A549 (cell line): ENCODE results near the gene PDIA5. TPM values are rescaled to one million over a fixed set of nuclear protein-coding genes. Genes with fewer than 3 reads are reported as not detected.

Experiments
- ATAC-seq, 2 experiments: fragments of 200-7000 bp in 1 of 2; fragments of >200 bp in 1 of 2; cut with Nextera tagmentation in 1 of 2; cut with Tn5 transposase in 1 of 2; 3 replicates each; pipeline versions ENCODE4 v1.8.0 to v1.9.1; 2018 to 2020; ENCODE audit warnings: mild to moderate bottlenecking in 1 of 2, moderate library complexity in 1 of 2
- CTCF ChIA-PET: fragments of 300-600 bp; sonication (Branson Sonifier 250); formaldehyde crosslinking; extraction: SDS; loops from one replicate; lab custom pipeline; 2021; ENCODE audit warnings: antibody characterized with exemption, inconsistent platforms; lab: Yijun Ruan, JAX
- POLR2A ChIA-PET: fragments of 350-600 bp; formaldehyde crosslinking; extraction: SDS; loops from one replicate; lab custom pipeline; 2021; ENCODE audit warnings: antibody characterized with exemption, inconsistent platforms; lab: Yijun Ruan, JAX
- DNase-seq, 2 experiments: peaks; one replicate each; pipeline versions ENCODE4 v3.0.0 to v3.0.0-alpha.2; 2011 to 2016; ENCODE audit warnings: low read depth in 1 of 2, low spot score in 1 of 2
- FAIRE-seq: peaks from 2 replicates; lab custom pipeline; 2011; peaks lifted over from hg19 to GRCh38; lab: Jason Lieb, UNC
- H3K27ac ChIP-seq, 2 experiments: fragments of >200 bp; sonication (Bioruptor Twin); formaldehyde crosslinking; 3 replicates each; pipeline ENCODE4 v1.5.1; 2016 to 2017
- H3K4me1 ChIP-seq: fragments of >200 bp; sonication (Bioruptor Twin); formaldehyde crosslinking; 3 replicates; pipeline ENCODE4 v1.6.1; 2016
- H3K4me2 ChIP-seq: fragments of >200 bp; sonication (Bioruptor Twin); formaldehyde crosslinking; 3 replicates; pipeline ENCODE4 v1.6.1; 2016
- H3K4me3 ChIP-seq: fragments of >200 bp; sonication (Bioruptor Twin); formaldehyde crosslinking; 3 replicates; pipeline ENCODE4 v1.5.1; 2016
- H3K9me3 ChIP-seq: fragments of >200 bp; sonication (Bioruptor Twin); formaldehyde crosslinking; 3 replicates; pipeline ENCODE4 v1.6.1; 2016
- ATOH8 ChIP-seq: fragments of 250-450 bp; sonication (Bioruptor Pico); IDR thresholded peaks from 2 replicates; pipeline ENCODE4 v1.5.0; 2020; ENCODE audit warnings: low read depth, mild to moderate bottlenecking, moderate library complexity
- BCL3 ChIP-seq: fragments of >200 bp; sonication (Bioruptor Twin); formaldehyde crosslinking; IDR thresholded peaks from 3 replicates; pipeline ENCODE4 v1.6.1; 2016
- CBX2 ChIP-seq: fragments of 200-600 bp; sonication (generic); IDR thresholded peaks from 2 replicates; pipeline ENCODE4 v1.6.1; 2016; ENCODE audit warnings: low read depth, mild to moderate bottlenecking, borderline replicate concordance
- CEBPB ChIP-seq, 2 experiments: fragments of >200 bp in 1 of 2; sonication (Bioruptor Twin) in 1 of 2; formaldehyde crosslinking in 1 of 2; IDR thresholded peaks; 2 replicates each; pipeline ENCODE4 v1.6.1; 2012 to 2016
- CHD4 ChIP-seq: fragments of 200-600 bp; sonication (generic); IDR thresholded peaks from 2 replicates; pipeline ENCODE4 v1.6.1; 2016; ENCODE audit warnings: antibody characterized with exemption, mild to moderate bottlenecking, borderline replicate concordance
- GATA3 ChIP-seq: IDR thresholded peaks from 2 replicates; pipeline ENCODE4 v1.6.1; 2012; ENCODE audit warnings: borderline replicate concordance
- HEYL ChIP-seq: fragments of 250-450 bp; sonication (Bioruptor Pico); IDR thresholded peaks from 2 replicates; pipeline ENCODE4 v1.8.0; 2021; ENCODE audit warnings: mild to moderate bottlenecking, moderate library complexity
- HOXB13 ChIP-seq: fragments of 250-450 bp; sonication (Bioruptor Pico); IDR thresholded peaks from 2 replicates; pipeline ENCODE4 v1.5.0; 2020; ENCODE audit warnings: low read depth, mild to moderate bottlenecking, moderate library complexity
- JUNB ChIP-seq: fragments of >200 bp; sonication (Bioruptor Twin); formaldehyde crosslinking; IDR thresholded peaks from 2 replicates; pipeline ENCODE4 v1.6.1; 2016
- KDM5A ChIP-seq: fragments of 200-600 bp; sonication (generic); IDR thresholded peaks from 2 replicates; pipeline ENCODE4 v1.6.1; 2016; ENCODE audit warnings: antibody characterized with exemption, mild to moderate bottlenecking
- MAFK ChIP-seq: fragments of 450-650 bp; IDR thresholded peaks from 2 replicates; pipeline ENCODE4 v1.6.1; 2014; ENCODE audit not compliant: partially characterized antibody
- MAX ChIP-seq: IDR thresholded peaks from 2 replicates; pipeline ENCODE4 v1.6.1; 2012
- MYC ChIP-seq: IDR thresholded peaks from 2 replicates; pipeline ENCODE4 v1.6.1; 2012; ENCODE audit warnings: mild to moderate bottlenecking, inconsistent platforms, low read length, improper control_type of control experiment, borderline replicate concordance
- NFE2L2 ChIP-seq: fragments of 150-350 bp; conservative IDR thresholded peaks from 2 replicates; pipeline ENCODE4 v1.6.1; 2014; ENCODE audit warnings: low read length
- RCOR1 ChIP-seq: fragments of 150-350 bp; IDR thresholded peaks from 2 replicates; pipeline ENCODE4 v1.6.1; 2014; ENCODE audit warnings: antibody characterized with exemption, low read length, low read depth
- RFX5 ChIP-seq: fragments of 450-650 bp; IDR thresholded peaks from 2 replicates; pipeline ENCODE4 v1.7.1; 2014; ENCODE audit warnings: antibody characterized with exemption, mild to moderate bottlenecking, moderate library complexity
- RNF2 ChIP-seq: fragments of 200-600 bp; sonication (generic); IDR thresholded peaks from 2 replicates; pipeline ENCODE4 v1.6.1; 2016; ENCODE audit warnings: low read depth, mild to moderate bottlenecking, antibody characterized with exemption, moderate library complexity, borderline replicate concordance
- SREBF2 ChIP-seq: fragments of 450-650 bp; IDR thresholded peaks from 2 replicates; pipeline ENCODE4 v1.6.1; 2014; ENCODE audit warnings: mild to moderate bottlenecking, moderate library complexity
- TFCP2L1 ChIP-seq: fragments of 250-450 bp; sonication (Bioruptor Pico); IDR thresholded peaks from 2 replicates; pipeline ENCODE4 v1.5.0; 2021; ENCODE audit warnings: mild to moderate bottlenecking
- USF2 ChIP-seq: fragments of 450-650 bp; IDR thresholded peaks from 2 replicates; pipeline ENCODE4 v1.6.1; 2014; ENCODE audit warnings: antibody characterized with exemption
- ZNF302 ChIP-seq: fragments of 250-450 bp; sonication (Bioruptor Pico); IDR thresholded peaks from 2 replicates; pipeline ENCODE4 v1.9.0; 2021; ENCODE audit warnings: inconsistent platforms, mild to moderate bottlenecking, moderate library complexity
- WGBS: methylation state at CpG from one replicate; pipeline ENCODE4 v1.1.6; 2017; ENCODE audit errors: missing lambda C conversion rate; 5-methylcytosine and 5-hydroxymethylcytosine counted together
- polyA plus RNA-seq, 4 experiments: library from polyadenylated mRNA; depleted of rRNA in 3 of 4; stranded (reverse); fragments of >200 nt; fragmentation: RNase III in 1 of 4; extraction: RNeasy Plus Mini Kit Qiagen cat#74134 plus additional on column Dnase treatment in 1 of 4; gene quantifications; 2 replicates in 3 of 4; 3 replicates in 1 of 4; pipeline ENCODE4 v1.2.3, GENCODE V29; 2011 to 2017

PDIA5 gene
- polyA plus RNA-seq, 2 of the 4 experiments (the other 2 are of a cell fraction): 17.5 to 28.1 TPM

- whole genome bisulfite sequencing: 76% methylated on average over 6 of the region's 6 CpGs
- ChIA-PET POLR2A (no interaction called here), CTCF (no interaction called here)
- Histone ChIP-seq H3K9me3 (no peaks in the 10 kb centered on the region), H3K4me2 (no peak overlapping the region), H3K27ac (no peak overlapping the region), H3K4me3 (no peak overlapping the region), H3K4me1 (peaks cover 18% of the 10 kb centered on the region; the same call in 2 of the 3 replicates)
- TF ChIP-seq BCL3: no peak
- no peak for TF ChIP-seq MYC
- TF ChIP-seq CEBPB (IDR thresholded peaks at IDR 0.05): no peak
- TF ChIP-seq CHD4: no peak
- no peak for TF ChIP-seq RNF2
- TF ChIP-seq CBX2: no peak
- no peak for TF ChIP-seq SREBF2
- TF ChIP-seq KDM5A: no peak
- no peak for TF ChIP-seq MAX
- no peak for TF ChIP-seq JUNB
- no peak for TF ChIP-seq NFE2L2
- TF ChIP-seq USF2: no peak
- TF ChIP-seq MAFK: no peak
- no peak for TF ChIP-seq HOXB13
- TF ChIP-seq RCOR1: no peak
- no peak for TF ChIP-seq HEYL (CRISPR knock-in tag)
- TF ChIP-seq RFX5: no peak
- no peak for TF ChIP-seq GATA3
- no peak for DNase-seq
- ATAC-seq: peak in 1 of 2 experiments; percentile 29; a peak in 2 of 6 replicates
- FAIRE-seq: no peak
Observed at GRCh38 chr3:123084738-123085237, 18.0 kb downstream of the PDIA5 start.

- H3K4me2 ChIP-seq: no peak overlapping the region
- no peaks in the 10 kb centered on the region for H3K9me3 ChIP-seq
- ATAC-seq: peak in 1 of 2 experiments; percentile 38; a peak in 2 of 6 replicates
- no peak for TF ChIP-seq RCOR1
- TF ChIP-seq ZNF302 (CRISPR knock-in tag): no peak
- TF ChIP-seq ATOH8 (CRISPR knock-in tag): no peak
- no peak for TF ChIP-seq MYC
- TF ChIP-seq TFCP2L1 (CRISPR knock-in tag): no peak
- no peak for TF ChIP-seq HOXB13
- no peak overlapping the region for H3K4me3 ChIP-seq
- FAIRE-seq: no peak
- CTCF ChIA-PET: no interaction called here
- POLR2A ChIA-PET: no interaction called here
- no peak for DNase-seq
- 94% methylated on average over 10 of the region's 10 CpGs for WGBS
- no peak overlapping the region for H3K27ac ChIP-seq
- peaks cover 15% of the 10 kb centered on the region; the same call in 1 of the 3 replicates for H3K4me1 ChIP-seq
Observed at GRCh38 chr3:123085293-123085931, 18.6 kb downstream of the PDIA5 start.
